ENCODE measurements around the gene ULBP1. TPM values are rescaled to one million over a fixed set of nuclear protein-coding genes. Genes with fewer than 3 reads are reported as not detected.

ULBP1 gene
- total RNA-seq, 1 experiment from 2014 or later, result not detected

GRCh38 chr6:149948011-149948410 lies 15.7 kb upstream of the ULBP1 start:
- no TSS peak for BruUV-seq (replicated peaks)
- Mint-ChIP-seq H3K9me3 (ENCODE audit: unreplicated experiment) (no peaks in the 10 kb centered on the region), H3K27ac (ENCODE audit: low read depth, unreplicated experiment) (no peak overlapping the region), H3K4me3 (ENCODE audit: unreplicated experiment) (no peak overlapping the region), H3K27me3 (ENCODE audit: insufficient read depth, unreplicated experiment) (peaks cover 21% of the 10 kb centered on the region), H3K36me3 (ENCODE audit: insufficient read depth, unreplicated experiment) (peaks cover 12% of the 10 kb centered on the region), H3K4me1 (ENCODE audit: insufficient read depth, unreplicated experiment) (no peaks in the 10 kb centered on the region)
- TF ChIP-seq, protein P1, sequence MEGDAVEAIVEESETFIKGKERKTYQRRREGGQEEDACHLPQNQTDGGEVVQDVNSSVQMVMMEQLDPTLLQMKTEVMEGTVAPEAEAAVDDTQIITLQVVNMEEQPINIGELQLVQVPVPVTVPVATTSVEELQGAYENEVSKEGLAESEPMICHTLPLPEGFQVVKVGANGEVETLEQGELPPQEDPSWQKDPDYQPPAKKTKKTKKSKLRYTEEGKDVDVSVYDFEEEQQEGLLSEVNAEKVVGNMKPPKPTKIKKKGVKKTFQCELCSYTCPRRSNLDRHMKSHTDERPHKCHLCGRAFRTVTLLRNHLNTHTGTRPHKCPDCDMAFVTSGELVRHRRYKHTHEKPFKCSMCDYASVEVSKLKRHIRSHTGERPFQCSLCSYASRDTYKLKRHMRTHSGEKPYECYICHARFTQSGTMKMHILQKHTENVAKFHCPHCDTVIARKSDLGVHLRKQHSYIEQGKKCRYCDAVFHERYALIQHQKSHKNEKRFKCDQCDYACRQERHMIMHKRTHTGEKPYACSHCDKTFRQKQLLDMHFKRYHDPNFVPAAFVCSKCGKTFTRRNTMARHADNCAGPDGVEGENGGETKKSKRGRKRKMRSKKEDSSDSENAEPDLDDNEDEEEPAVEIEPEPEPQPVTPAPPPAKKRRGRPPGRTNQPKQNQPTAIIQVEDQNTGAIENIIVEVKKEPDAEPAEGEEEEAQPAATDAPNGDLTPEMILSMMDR (IDR thresholded peaks at IDR 0.05; ENCODE audit: unreplicated experiment), result no peak
- ChIA-PET POLR2A (interaction anchor here (0.6 to 1.0 kb wide), 2 partner anchors 51 to 107 kb away, joined by 3 read pairs; no protein-coding TSS in a partner anchor), CTCF (no interaction called here)
- intact Hi-C loops (cut with micrococcal nuclease), result no loop called here
- DNase-seq (ENCODE audit: unreplicated experiment), result no peak

- Mint-ChIP-seq H3K36me3 (ENCODE audit: insufficient read depth, unreplicated experiment) (peaks cover 12% of the 10 kb centered on the region), H3K4me3 (ENCODE audit: unreplicated experiment) (no peak overlapping the region), H3K9me3 (ENCODE audit: unreplicated experiment) (no peaks in the 10 kb centered on the region), H3K27me3 (ENCODE audit: insufficient read depth, unreplicated experiment) (peaks cover 25% of the 10 kb centered on the region), H3K27ac (ENCODE audit: low read depth, unreplicated experiment) (no peak overlapping the region), H3K4me1 (ENCODE audit: insufficient read depth, unreplicated experiment) (no peaks in the 10 kb centered on the region)
- intact Hi-C loops (cut with micrococcal nuclease), result no loop called here
- no TSS peak for BruUV-seq (replicated peaks)
- peak; percentile 11 for DNase-seq (ENCODE audit: unreplicated experiment)
- TF ChIP-seq, protein P1 (IDR thresholded peaks at IDR 0.05; ENCODE audit: unreplicated experiment), result no peak
- CTCF ChIA-PET, result no interaction called here
- POLR2A ChIA-PET, result interaction anchor here (0.6 to 1.0 kb wide), 2 partner anchors 52 to 107 kb away, joined by 3 read pairs; no protein-coding TSS in a partner anchor
Observed at GRCh38 chr6:149948616-149949015, 15.1 kb upstream of the ULBP1 start.

GRCh38 chr6:149950423-149950822 lies 13.3 kb upstream of the ULBP1 start:
- no peak overlapping the region for H3K4me3 Mint-ChIP-seq (ENCODE audit: unreplicated experiment)
- POLR2A ChIA-PET, result no interaction called here
- no peaks in the 10 kb centered on the region for H3K4me1 Mint-ChIP-seq (ENCODE audit: insufficient read depth, unreplicated experiment)
- DNase-seq (ENCODE audit: unreplicated experiment), result no peak
- no peaks in the 10 kb centered on the region for H3K9me3 Mint-ChIP-seq (ENCODE audit: unreplicated experiment)
- intact Hi-C loops (cut with micrococcal nuclease), result no loop called here
- no peak overlapping the region for H3K27ac Mint-ChIP-seq (ENCODE audit: low read depth, unreplicated experiment)
- BruUV-seq (replicated peaks), result no TSS peak
- TF ChIP-seq, protein P1 (IDR thresholded peaks at IDR 0.05; ENCODE audit: unreplicated experiment), result no peak
- CTCF ChIA-PET, result interaction anchor here (0.5 to 0.6 kb wide), 2 partner anchors 22 to 25 kb away, joined by 3 read pairs; no protein-coding TSS in a partner anchor
- H3K36me3 Mint-ChIP-seq (ENCODE audit: insufficient read depth, unreplicated experiment), result peaks cover 12% of the 10 kb centered on the region
- H3K27me3 Mint-ChIP-seq (ENCODE audit: insufficient read depth, unreplicated experiment), result peaks cover 35% of the 10 kb centered on the region

DNA sequence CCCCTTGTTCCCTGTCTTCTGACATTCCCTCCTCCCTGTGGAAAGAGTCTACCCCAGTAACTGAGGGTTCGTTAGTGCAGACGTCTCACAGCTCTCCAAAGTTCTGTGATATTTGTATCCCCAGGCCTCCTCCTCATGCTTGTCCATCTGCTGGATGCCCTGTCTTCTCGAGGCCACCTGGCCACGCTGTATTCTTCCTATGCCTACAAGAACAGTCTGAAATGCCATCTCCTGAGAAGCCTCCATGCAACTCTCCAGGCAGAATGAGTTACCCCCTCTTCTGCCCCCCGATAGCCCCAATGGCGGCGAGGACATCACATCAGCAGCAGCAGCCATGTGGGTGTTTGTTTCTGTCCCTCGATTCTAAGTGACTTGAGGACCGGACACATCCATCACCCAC lies 12.6 kb upstream of the ULBP1 start:
- ChIA-PET POLR2A (no interaction called here), CTCF (no interaction called here)
- Mint-ChIP-seq H3K4me3 (ENCODE audit: unreplicated experiment) (no peak overlapping the region), H3K27me3 (ENCODE audit: insufficient read depth, unreplicated experiment) (peaks cover 42% of the 10 kb centered on the region), H3K27ac (ENCODE audit: low read depth, unreplicated experiment) (no peak overlapping the region), H3K4me1 (ENCODE audit: insufficient read depth, unreplicated experiment) (no peaks in the 10 kb centered on the region), H3K36me3 (ENCODE audit: insufficient read depth, unreplicated experiment) (peaks cover 12% of the 10 kb centered on the region), H3K9me3 (ENCODE audit: unreplicated experiment) (no peaks in the 10 kb centered on the region)
- no TSS peak for BruUV-seq (replicated peaks)
- intact Hi-C loops (cut with micrococcal nuclease), result no loop called here
- TF ChIP-seq, protein P1 (IDR thresholded peaks at IDR 0.05; ENCODE audit: unreplicated experiment), result no peak
- no peak for DNase-seq (ENCODE audit: unreplicated experiment)

Data from MCF 10A (cell line).